ENCODE data around the gene UBR2. TPM values are rescaled to one million over a fixed set of nuclear protein-coding genes. Genes with fewer than 3 reads are reported as not detected.
"Not testable (repeated sequence)": the region's sequence is repeated elsewhere in the genome, so short reads cannot be mapped to it uniquely, and the experiment has no call there.

The UBR2 gene
- total RNA-seq, 1 experiment from 2014 or later = 13.0 TPM

DNA sequence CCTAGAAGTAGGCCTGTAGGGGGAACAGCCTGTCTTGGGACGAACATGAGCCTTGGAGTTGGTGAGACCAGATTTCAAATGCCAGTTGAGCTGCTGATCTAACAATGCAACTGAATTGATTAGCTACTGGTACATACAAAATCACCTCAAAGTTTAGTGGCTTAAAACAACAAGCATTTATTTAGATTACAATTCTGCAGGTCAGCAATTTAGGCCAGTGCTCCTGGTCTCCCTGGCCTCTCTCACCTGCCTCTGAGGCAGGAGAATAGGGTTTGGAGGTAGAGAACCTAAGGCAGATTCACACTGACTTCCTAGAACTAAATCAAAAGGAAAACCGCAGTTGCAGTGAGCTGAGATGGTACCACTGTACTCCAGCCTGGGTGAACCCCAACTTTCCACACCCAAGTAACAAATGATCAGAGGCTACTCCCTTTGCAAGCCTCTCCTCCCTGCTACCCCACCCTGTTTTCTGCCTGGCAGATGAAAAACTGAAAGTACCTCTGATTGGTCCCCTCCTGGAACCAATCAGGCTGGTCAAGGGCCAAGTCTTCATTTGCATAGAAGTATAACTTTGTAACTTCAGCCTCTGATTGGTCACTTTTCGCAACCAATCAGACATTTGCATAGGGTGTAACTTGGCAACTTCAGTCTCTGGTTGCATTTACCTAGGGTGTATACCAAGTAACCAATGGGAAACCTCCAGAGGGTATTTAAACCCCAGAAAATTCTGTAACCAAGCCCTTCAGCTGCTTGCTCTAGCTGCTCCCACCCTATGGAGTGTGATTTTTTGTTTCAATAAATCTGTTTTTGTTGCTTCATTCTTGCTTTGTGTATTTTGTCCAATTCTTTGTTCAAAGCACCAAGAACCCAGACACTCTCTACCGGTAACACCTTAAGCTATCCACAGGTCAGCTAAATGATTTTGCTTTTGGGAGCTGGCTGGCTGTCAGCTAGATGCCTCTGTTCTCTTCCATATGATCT lies 8.1 kb upstream of the UBR2 start:
- DNase-seq (ENCODE audit: low read depth) = peak; percentile 26

DNA sequence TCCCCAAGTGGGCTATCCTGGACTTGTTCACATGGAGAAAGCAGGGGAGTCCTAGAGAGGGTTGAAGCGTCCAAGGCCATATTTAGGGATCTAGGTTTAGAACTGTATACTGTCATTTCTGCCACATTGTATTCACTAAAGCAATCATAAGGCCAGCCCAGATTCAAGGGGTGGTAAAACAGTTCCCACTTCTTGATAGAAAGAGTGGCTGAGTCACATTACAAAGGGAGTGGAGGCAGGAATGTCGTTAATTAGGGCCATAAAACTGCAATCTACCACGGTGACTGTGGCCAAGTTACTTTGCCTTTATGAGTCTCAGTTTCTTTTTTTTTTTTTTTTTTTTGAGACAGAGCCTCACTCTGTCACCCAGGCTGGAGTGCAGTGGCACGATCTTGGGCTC lies 7.4 kb upstream of the UBR2 start:
- no peak for DNase-seq (ENCODE audit: low read depth)

DNA sequence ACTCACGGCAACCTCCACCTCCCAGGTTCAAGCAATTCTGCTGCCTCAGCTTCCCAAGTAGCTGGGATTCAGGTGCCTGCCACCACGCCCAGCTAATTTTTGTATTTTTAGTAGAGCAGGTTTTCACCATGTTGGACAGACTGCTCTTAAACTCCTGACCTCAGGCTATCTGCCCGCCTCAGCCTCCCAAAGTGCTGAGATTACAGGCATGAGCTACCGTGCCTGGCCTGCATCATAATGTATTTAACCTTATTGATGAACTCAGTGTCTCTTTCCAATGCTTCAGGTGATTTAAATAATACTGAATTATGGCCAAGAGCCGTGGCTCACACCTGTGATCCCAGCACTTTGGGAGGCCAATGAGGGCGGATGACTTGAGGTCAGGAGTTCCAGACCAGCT lies 4.6 kb upstream of the UBR2 start:
- not testable (repeated sequence) for DNase-seq (ENCODE audit: low read depth)

DNA sequence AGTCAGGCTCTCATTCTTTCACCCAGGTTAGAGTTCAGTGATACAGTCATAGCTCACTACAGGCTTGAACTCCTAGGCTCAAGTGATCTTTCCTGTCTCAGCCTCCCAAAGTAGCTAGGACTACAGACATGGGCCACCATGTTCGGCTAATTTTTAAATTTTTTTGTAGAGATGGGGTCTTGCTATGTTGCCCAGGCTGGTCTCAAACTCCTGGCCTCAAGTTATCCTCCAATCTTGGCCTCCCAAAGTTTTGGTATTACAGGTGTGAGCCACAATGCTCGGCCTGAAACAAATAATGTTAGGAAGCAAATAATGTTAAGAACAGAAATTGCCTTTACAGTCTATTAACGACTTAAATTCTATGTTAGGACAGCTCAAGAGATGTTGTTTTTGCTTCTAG lies 1.8 kb upstream of the UBR2 start:
- no peak for DNase-seq (ENCODE audit: low read depth)

DNA sequence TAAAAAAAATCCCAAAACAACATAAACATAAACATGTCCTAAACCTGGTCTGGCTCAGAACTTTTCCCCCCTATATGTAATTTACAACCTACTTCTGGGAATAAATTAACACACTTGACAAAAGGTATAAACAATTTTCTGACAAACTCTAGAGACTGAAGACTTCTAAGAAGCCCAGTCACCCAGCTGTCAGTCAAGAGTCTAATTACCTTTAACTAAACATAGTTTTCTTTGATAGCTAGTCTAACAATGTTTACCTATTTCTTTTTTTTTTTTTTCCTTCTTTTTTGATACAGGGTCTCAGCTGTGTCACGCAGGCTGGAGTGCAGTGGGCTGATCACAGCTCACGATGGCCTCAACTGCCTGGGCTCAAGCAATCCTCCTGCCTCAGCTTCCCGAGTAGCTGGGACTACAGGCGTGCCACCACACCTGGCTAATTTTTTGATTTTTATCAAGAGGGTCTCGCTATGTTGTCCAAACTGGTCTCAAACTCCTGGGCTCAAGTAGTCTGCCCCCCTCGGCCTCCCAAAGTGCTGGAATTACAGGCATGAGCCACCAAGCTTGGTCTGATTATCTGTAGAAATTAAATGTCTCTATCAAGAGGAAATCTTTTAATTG lies 932 bp upstream of the UBR2 start:
- DNase-seq (ENCODE audit: low read depth) = no peak

DNA sequence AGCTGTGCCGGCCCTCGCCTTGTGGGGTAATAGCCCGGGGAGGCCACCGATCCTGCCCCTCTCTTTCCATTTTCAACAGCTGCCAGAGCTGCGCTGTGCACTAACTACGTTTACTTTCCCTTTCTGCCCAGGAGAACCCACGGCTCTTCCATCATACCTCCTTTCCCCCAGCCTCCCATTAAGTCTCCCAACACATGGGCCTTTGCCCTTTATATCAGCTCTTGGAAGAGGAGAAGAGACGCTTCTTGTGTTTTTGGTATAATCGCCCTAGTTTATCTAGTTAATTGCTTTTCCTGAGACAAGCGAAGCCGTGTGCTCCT lies 637 bp downstream of the UBR2 start:
- DNase-seq (ENCODE audit: low read depth) = no peak

DNA sequence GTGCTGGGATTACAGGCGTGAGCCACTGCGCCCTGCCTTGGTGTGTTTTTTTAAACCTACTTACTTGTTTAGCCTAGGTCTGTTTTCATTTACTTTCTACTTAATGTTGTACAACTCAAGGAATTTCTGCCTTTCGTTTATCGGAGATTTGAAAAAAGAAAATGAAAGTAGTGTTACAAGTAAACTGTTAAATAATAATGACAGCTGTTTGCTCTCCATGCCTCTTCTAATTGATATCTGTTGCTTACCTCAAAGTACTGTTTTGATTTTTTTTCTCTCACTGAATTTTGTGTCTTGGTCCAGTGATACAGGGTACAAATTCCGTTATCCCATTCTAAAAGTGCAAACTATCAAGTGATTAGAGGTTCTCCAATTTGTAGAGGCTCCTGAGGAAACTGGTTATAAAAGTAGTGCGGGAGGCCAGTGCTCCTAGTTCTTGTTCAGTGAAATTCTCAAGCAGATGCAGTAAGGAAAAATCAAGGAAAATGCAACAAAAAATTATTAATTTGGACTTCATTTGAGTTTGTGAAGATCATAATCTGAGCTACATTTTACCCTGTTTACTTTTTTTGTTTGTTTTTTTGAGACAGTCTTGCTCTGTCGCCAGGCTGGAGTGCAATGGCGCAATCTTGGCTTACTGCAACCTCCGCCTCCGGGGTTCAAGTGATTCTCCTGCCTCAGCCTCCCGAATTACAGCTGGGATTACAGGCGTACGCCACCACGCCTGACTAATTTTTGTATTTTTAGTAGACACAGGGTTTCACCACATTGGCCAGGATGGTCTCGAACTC lies 2.2 kb downstream of the UBR2 start:
- DNase-seq (ENCODE audit: low read depth) = no peak

DNA sequence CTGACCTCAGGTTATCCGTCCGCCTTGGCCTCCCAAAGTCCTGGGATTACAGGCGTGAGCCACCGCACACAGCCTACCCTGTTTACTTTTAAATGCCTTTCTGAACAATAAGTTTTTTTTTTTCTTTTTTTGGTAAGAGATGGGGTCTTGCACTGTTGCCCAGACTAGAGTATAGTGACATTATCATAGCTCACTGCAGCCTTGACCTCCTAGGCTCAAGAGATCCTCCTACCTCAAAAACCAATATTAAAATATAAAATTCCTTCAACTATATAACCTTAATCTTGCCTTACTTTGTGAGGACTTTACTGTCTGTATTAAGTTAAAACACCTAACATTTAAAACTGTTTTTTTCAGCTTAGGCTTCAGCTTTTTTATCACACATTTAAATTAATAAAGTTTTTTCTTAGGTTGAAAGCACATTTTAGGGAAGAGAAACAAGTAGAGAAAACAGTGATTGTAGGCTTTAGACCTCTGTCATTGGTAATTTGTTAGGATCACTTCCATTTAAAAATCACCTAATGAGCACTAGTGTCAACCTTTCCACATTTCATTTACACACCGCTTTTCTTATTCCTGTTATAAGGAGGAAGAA lies 2.9 kb downstream of the UBR2 start:
- DNase-seq (ENCODE audit: low read depth) = no peak

DNA sequence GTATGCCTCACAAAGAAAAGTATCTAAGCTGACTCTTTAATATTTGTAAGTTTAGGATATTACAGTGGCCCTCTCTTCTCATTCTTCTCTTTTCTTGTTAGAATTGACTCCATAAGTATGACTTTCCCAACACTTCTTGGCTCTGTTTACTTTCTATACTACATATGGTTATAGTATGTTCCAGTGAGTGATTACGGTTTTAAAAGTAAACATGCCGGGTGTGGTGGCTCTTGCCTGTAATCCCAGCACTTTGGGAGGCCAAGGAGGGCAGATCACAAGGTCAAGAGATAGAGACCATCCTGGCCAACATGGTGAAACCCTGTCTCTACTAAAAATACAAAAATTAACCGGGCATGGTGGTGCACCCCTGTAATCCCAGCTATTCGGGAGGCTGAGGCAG lies 3.4 kb downstream of the UBR2 start:
- not testable (repeated sequence) for DNase-seq (ENCODE audit: low read depth)

DNA sequence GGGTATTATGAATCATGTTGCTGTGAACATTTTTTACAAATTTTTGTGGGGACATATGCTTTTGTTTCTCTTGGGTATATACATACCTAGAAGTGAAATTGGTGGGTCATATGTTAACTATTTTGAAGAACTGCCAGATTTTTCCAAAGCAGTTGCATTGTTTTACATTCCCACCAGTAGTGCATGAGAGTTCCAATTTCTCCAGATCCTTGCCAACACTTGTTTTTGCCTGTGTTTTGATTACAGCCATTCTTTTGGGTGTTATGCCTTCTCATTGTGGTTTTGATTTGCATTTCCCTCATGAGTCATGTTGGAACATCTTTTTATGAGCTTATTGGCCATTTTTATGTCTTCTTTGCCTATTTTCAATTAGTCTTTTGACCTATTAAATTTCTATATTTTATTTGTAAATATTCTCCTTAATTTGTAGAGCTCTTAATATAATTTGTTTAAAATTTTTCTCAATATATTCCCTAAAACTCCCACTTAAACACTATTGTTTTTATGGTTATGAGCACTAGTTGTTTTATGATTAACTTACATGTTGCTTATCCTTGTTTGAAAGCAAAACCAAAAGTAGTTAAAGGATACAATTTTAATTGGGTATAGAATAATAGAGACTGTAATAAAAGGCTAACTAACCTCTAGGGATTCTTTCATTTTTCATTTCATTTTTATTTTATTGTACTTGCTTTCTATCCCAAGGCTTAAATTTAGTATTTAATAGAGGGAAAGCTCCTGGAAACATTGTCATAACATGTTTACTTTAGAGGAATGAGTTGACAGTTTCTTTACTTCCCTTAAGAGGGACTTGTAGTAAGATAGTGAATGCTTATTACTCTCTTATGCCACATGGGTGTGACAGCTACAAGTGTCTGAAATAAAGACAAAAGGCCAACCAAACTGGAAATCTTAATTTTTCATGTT lies 5.5 kb downstream of the UBR2 start:
- peak; percentile 87 for DNase-seq (ENCODE audit: low read depth)

DNA sequence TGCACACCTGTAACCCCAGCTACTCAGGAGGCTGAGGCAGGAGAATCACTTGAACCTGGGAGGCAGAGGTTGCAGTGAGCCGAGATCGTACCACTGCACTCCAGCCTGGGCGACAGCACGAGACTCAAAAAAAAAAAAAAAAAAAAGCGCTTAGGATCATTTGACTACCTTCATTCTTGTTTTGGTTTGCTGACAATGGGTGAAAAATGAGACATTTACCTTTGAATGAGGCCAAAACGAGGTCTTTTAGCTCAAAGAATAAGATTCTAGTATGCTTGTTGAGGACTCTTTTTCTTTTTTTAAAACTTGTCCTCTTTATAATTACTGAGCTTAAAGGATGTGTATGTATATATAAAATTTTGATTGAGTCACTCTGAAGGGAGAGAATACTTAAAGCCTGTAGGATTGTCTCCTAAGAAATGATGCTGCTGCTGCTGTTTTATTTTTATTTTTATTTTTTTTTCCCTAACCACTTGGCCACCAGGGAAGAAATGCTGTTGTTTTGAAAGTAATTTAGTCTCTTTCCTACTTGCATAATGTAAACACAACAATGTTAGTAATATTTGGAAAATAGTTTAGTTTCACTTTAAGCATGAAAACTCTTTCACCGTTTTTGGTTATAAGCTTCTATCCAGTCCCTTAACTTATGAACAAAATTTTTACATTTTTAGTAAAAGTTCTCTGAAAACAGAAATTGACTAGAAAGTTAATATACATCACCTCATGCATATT lies 7.9 kb downstream of the UBR2 start:
- no peak for DNase-seq (ENCODE audit: low read depth)

DNA sequence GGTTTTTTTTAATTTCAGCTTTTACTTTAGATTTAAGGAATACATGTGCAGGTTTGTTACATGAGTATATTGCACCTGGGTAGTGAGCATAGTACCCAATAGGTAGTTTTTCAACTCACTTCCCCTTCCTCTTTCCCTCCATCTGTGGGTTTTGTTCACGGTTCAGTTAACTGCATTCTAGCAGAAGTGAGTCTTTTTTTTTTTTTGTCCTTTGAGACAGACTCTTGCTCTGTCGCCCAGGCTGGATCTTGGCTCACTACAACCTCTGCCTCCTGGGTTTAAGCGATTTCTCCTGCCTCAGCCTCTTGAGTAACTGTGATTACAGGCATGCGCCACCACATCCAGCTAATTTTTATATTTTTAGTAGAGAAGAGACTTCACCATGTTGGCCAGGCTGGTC lies 8.7 kb downstream of the UBR2 start:
- no peak for DNase-seq (ENCODE audit: low read depth)

DNA sequence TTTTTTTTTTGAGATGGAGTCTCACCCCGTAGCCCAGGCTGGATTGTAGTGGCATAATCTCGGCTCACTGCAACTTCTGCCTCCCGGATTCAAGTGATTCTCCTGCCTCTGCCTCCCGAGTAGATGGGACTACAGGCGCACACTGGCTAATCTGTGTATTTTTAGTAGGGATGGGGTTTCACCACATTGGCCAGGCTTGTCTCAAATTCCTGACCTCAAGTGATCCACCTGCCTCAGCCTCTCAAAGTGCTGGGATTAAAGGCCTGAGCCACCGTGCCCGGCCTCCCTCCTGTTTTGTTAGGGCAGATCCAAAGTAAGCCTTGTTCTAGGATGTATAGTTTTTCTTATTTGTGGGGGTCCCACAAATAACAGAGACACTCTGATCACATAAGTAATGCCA lies 12.7 kb downstream of the UBR2 start:
- DNase-seq (ENCODE audit: low read depth) = not testable (repeated sequence)

DNA sequence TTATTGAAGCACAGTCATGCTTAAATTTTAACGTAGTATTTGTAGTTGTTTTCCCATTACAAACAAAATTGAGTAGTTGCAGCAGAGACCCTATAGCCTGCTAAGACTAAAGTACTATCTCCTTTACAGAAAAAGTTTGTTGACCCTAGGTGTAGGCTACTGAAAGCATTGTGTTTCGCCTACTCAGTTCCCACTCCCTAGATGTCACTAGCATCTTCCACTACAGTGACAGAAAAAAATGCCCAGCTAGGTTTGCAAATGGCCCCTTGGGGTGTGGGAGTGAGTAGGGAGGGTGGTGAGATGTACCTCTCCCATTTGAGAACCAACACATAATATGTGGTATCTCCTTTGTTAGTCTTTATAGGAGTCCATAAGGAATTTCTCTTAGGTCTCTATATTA lies 34.5 kb downstream of the UBR2 start:
- no peak for DNase-seq (ENCODE audit: low read depth)

DNA sequence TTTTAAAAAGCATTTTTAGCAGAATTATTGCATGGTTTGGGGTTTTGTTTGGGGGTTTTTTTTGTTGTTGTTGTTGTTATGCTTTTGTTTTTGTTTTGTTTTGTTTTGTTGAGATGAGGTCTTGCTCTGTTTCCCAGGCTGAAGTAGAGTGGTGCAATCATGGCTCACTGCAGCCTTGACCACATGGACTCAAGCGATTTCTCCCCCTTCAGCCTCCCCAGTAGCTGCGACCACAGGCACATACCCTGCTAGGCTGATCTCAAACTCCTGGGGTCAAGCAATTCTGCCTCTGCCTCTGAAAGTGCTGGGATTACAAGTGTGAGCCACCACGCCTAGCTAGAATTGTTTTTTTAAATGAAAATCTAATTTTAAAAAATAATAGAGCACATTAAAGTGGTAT lies 35.7 kb downstream of the UBR2 start:
- DNase-seq (ENCODE audit: low read depth) = no peak

DNA sequence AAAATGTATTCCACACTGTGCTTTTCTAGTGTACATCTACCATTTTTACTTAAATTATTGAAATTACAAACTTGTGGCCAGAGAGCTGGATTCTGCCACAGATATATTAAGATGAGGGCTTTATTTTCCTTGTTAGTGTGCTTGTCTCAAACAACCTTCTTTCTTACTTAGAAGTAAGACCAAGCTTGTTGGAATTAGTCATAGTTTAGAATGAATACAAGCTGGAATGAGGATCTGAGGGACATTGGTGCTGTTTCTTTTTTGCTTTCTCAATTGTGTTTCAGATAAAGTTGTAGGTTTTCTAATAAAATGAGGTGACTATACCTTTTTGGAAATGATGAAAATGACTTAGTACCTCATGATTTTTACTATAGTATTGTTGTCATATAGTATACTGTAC lies 40.3 kb downstream of the UBR2 start:
- DNase-seq (ENCODE audit: low read depth) = no peak

DNA sequence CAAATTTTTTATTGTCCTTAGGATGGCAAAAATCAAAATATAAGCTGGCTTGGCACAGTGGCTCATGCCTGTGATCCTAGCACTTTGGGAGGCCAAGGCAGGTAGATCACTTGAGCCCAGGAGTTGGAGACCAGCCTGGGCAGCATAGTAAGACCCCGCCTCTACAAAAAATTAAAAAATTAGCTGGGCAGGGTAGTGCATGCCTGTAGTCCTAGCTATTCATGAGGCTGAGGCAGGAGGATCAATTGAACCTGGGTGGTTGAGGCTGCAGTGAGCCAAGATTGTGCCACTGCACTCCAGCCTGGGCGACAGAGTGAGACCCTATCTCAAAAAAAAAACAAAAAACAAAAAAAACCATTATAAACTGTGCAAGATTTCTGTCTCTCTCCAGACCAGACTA lies 40.9 kb downstream of the UBR2 start:
- DNase-seq (ENCODE audit: low read depth) = not testable (repeated sequence)

DNA sequence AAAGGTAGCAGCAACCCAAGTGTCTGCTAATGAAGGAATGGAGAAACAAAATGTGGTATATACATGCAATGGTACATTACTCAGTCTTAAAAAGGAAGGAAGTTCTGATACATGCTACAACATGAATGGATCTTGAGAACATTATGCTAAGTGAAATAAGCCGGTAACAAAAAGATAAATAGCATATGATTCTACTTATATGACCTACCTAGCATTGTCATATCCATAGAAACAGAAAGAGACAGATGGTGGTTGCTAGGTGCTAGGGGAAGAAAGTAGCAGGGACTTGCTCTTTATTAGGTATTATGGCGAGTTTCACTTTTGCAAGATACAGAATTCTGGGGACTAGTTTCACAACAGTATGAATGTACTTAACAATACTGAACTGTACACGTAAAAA lies 46.6 kb downstream of the UBR2 start:
- no peak for DNase-seq (ENCODE audit: low read depth)

DNA sequence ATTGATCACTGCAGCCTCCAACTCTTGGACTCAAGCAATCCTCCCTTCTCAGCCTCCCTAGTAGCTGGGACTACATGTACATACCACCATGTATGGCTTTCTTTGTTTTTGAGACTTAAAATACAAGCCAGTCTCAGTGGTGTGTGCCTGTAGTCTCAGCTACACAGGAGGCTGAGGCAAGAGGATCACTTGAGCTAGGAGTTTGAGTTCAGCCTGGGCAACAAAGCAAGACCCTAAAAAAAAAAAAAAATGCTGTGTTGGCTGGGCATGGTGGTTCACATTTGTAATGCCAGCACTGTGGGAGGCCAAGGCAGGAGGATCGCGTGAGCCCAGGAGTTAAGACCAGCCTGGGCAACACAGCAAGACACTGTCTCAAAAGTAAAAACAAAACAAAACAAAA lies 51.7 kb downstream of the UBR2 start:
- no peak for DNase-seq (ENCODE audit: low read depth)

DNA sequence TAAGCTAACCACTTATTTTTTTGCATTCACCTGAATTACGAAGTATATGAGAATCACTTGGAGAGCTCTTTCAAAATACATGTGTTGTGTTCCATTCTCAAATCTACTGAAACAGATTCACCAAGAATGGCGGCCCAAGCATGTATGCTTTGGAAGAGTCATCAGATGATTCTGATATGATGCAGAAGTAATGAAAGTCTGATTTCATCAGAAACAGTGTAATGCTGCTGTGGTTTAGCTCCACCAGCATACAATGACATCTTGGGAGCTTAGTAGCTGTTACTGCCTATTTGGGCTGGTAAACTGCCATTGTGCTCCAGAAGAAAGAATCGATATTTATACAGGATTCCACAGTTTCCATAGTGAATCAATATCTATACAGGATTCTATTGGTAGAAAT lies 52.9 kb downstream of the UBR2 start:
- no peak for DNase-seq (ENCODE audit: low read depth)
